Nephron progenitor cell (in vitro differentiated cells): ENCODE data around the gene FAS.

Experiments used
- DNase-seq: peaks from one replicate; pipeline ENCODE4 v3.0.0; 2021
- H3K27ac Mint-ChIP-seq: 2 replicates; pipeline ENCODE4 v1.8.0; 2021; ENCODE audit warnings: mild to moderate bottlenecking, moderate library complexity, mixed read lengths
- H3K27me3 Mint-ChIP-seq: 2 replicates; pipeline ENCODE4 v1.8.0; 2021; ENCODE audit warnings: mild to moderate bottlenecking, low read depth, mixed read lengths; ENCODE audit not compliant: poor library complexity
- H3K36me3 Mint-ChIP-seq: 2 replicates; pipeline ENCODE4 v1.8.0; 2021; ENCODE audit warnings: low read depth, mixed read lengths
- H3K4me1 Mint-ChIP-seq: 2 replicates; pipeline ENCODE4 v1.8.0; 2021; ENCODE audit warnings: mixed read lengths
- H3K4me3 Mint-ChIP-seq: 2 replicates; pipeline ENCODE4 v1.8.0; 2021; ENCODE audit warnings: mild to moderate bottlenecking, moderate library complexity, mixed read lengths
- H3K9me3 Mint-ChIP-seq: 2 replicates; pipeline ENCODE4 v1.8.0; 2021; ENCODE audit warnings: mild to moderate bottlenecking, moderate library complexity, mixed read lengths
- TF ChIP-seq, protein P1 (sequence below): fragments of 200-600 bp; sonication (generic); IDR thresholded peaks from 2 replicates; pipeline ENCODE4 v1.5.0; 2021; ENCODE audit warnings: antibody characterized with exemption

FAS gene

DNA sequence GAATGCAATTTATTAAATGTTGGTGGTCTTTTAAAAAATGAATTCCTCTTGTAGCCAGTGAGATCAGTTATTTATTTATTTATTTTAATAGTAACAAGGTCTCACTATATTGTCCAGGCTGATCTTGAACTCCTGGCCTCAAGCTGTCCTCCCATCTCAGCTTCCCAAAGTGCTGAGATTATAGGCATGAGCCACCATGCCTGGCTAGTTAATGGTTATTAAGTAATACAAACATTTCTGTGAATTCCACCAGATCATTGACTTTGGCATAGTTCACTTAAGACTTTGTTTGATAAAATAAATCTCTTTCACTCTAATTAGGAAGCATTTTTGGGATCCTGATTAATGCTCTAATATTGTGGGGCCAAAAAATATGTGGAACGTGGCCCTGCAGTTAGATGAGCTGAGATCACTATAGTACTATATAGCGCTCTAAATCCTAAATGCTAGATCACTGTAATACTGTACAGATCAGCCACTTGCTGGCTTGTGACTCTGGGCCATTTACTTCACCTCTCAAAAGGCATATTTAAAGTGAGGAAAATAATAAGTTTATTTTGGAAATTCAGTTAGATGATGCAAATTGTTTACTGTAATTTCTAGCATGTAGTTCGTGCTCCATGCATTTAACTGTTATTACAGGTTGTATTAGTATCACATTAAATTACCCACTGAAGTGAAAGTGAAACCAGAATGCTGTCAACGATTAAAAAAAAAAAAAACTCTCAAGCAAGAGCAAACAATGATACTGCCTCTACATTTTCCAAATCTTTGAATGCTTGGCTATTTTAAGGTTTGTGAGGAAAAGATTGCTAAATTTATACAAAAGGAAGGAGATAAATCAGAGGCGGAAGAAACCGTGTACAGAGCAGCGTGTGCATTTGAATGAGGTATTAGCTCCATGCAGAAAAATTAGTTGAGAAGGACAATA, 15.9 kb upstream of the FAS start:
- no peak overlapping the region for H3K4me3 Mint-ChIP-seq
- H3K36me3 Mint-ChIP-seq: no peaks in the 10 kb centered on the region
- H3K27me3 Mint-ChIP-seq: no peaks in the 10 kb centered on the region
- H3K4me1 Mint-ChIP-seq: peaks cover 6% of the 10 kb centered on the region
- no peak for DNase-seq
- TF ChIP-seq, protein P1, sequence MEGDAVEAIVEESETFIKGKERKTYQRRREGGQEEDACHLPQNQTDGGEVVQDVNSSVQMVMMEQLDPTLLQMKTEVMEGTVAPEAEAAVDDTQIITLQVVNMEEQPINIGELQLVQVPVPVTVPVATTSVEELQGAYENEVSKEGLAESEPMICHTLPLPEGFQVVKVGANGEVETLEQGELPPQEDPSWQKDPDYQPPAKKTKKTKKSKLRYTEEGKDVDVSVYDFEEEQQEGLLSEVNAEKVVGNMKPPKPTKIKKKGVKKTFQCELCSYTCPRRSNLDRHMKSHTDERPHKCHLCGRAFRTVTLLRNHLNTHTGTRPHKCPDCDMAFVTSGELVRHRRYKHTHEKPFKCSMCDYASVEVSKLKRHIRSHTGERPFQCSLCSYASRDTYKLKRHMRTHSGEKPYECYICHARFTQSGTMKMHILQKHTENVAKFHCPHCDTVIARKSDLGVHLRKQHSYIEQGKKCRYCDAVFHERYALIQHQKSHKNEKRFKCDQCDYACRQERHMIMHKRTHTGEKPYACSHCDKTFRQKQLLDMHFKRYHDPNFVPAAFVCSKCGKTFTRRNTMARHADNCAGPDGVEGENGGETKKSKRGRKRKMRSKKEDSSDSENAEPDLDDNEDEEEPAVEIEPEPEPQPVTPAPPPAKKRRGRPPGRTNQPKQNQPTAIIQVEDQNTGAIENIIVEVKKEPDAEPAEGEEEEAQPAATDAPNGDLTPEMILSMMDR: no peak
- H3K9me3 Mint-ChIP-seq: no peaks in the 10 kb centered on the region
- no peak overlapping the region for H3K27ac Mint-ChIP-seq

- TF ChIP-seq, protein P1: no peak
- no peaks in the 10 kb centered on the region for H3K9me3 Mint-ChIP-seq
- H3K27ac Mint-ChIP-seq: no peak overlapping the region
- H3K36me3 Mint-ChIP-seq: no peaks in the 10 kb centered on the region
- peaks cover 11% of the 10 kb centered on the region for H3K4me1 Mint-ChIP-seq
- H3K4me3 Mint-ChIP-seq: no peak overlapping the region
- H3K27me3 Mint-ChIP-seq: no peaks in the 10 kb centered on the region
- no peak for DNase-seq
Measured at GRCh38 chr10:88975377-88975720, 15.2 kb upstream of the FAS start.

DNA sequence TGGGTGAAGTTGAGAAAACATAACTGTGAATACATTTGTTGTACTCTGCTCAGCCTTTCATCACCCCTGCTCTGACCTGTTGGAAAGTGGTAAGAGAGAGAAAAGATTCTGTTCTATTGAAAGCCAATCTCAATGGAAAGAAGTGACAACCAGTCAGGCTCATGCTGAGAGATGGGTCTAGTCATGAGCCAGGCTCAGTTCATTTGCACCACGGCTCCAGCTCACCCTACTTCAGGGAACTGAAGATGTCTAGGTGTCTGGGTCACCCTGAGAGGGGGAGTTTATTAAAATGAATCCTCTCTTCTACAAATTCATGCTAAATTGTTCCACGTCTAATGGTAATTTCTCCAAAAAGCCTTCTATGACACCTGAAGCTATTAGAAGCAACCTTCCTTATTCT, 12.1 kb upstream of the FAS start:
- no peaks in the 10 kb centered on the region for H3K27me3 Mint-ChIP-seq
- H3K4me3 Mint-ChIP-seq: no peak overlapping the region
- H3K9me3 Mint-ChIP-seq: no peaks in the 10 kb centered on the region
- TF ChIP-seq, protein P1: no peak
- DNase-seq: no peak
- H3K27ac Mint-ChIP-seq: no peak overlapping the region
- peaks cover 11% of the 10 kb centered on the region for H3K4me1 Mint-ChIP-seq
- H3K36me3 Mint-ChIP-seq: no peaks in the 10 kb centered on the region

DNA sequence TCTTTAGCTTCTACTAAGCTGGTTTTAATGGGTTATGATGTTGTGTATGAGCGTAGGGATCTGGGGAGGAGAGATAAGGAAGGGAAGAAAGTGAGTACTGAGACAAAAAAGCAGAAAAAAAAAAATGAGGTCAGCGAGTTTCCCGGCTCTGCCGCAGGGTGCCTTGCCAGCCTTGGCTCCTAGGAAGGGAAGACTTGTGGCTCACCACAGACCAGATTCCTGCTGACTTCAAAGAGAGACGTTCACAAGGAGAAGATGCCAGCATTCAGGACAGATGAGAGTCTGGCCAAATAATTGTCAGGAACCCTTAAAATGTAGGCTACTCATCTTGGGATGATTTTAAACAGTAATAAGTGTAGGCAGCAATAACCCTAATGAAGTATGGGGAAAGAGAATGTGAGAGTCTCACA, 11.4 kb upstream of the FAS start:
- no peaks in the 10 kb centered on the region for H3K9me3 Mint-ChIP-seq
- TF ChIP-seq, protein P1: no peak
- DNase-seq: no peak
- H3K27ac Mint-ChIP-seq: no peak overlapping the region
- H3K27me3 Mint-ChIP-seq: no peaks in the 10 kb centered on the region
- peaks cover 16% of the 10 kb centered on the region for H3K4me1 Mint-ChIP-seq
- H3K4me3 Mint-ChIP-seq: no peak overlapping the region
- H3K36me3 Mint-ChIP-seq: no peaks in the 10 kb centered on the region

DNA sequence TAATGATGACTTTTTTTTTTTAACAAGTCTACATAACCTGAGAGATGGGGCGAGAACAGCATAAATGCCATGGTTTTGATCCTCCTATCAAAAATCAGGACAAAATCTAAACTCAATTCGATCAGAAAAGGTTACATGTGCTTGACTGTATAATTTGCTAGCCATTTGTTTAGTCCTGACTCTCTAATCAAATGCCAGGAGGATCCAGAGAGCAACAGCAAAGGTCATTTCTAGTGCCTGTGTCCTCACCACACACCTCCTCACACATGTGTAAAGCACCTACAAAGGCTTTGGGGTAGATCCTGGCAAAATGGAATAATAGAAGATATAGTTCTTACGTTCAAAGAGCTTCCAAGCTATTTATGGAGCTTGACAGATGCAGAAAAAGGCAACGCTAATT, 11.0 kb upstream of the FAS start:
- DNase-seq: no peak
- Mint-ChIP-seq H3K36me3 (no peaks in the 10 kb centered on the region), H3K4me3 (no peak overlapping the region), H3K9me3 (no peaks in the 10 kb centered on the region), H3K27ac (no peak overlapping the region), H3K4me1 (peaks cover 16% of the 10 kb centered on the region), H3K27me3 (no peaks in the 10 kb centered on the region)
- TF ChIP-seq, protein P1: no peak

DNA sequence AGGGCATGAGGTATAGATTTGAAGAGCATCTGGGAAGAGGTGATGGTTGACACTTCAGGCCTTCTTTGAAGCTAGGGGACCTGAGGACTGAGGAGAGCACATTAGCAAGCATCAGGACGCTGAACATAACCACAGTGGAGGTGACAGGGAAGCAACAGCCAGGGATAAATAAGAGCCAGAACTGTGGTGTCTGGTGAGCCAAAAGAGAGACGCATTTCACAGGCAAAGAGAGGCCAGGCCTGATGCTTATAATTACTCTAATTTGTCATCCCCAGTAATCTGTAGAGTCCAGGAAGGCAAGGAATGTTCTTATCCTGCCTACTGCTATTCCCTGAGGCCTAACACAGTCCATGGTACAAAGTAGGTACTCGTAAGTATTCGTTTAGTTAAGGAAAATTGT, 10.4 kb upstream of the FAS start:
- H3K4me3 Mint-ChIP-seq: no peak overlapping the region
- no peaks in the 10 kb centered on the region for H3K27me3 Mint-ChIP-seq
- H3K4me1 Mint-ChIP-seq: peaks cover 16% of the 10 kb centered on the region
- H3K36me3 Mint-ChIP-seq: no peaks in the 10 kb centered on the region
- no peak for DNase-seq
- TF ChIP-seq, protein P1: no peak
- peak overlapping the region; percentile 13 for H3K27ac Mint-ChIP-seq
- no peaks in the 10 kb centered on the region for H3K9me3 Mint-ChIP-seq
